GM19395 (cell line): ENCODE data around the gene HDAC8.

Experiments used
- ATAC-seq: cut with Tn5 transposase; IDR thresholded peaks from one replicate; pipeline ENCODE4 v1.9.1; 2021; ENCODE audit warnings: mild to moderate bottlenecking, moderate library complexity; ENCODE audit not compliant: unreplicated experiment

Gene HDAC8

GRCh38 chrX:72299891-72300630 lies 272.6 kb downstream of the HDAC8 start:
- no peak for ATAC-seq

- ATAC-seq = peak; percentile 68
Measured at GRCh38 chrX:72297953-72298730, 274.5 kb downstream of the HDAC8 start.

- ATAC-seq = no peak
Measured at GRCh38 chrX:72296991-72297390, 275.7 kb downstream of the HDAC8 start.

- no peak for ATAC-seq
Measured at GRCh38 chrX:72295745-72296144, 276.9 kb downstream of the HDAC8 start.

- no peak for ATAC-seq
Measured at GRCh38 chrX:72294497-72294896, 278.1 kb downstream of the HDAC8 start.

- ATAC-seq = no peak
Measured at GRCh38 chrX:72282302-72282701, 290.3 kb downstream of the HDAC8 start.

GRCh38 chrX:72280321-72280845 lies 292.3 kb downstream of the HDAC8 start:
- ATAC-seq = no peak
